Trophoblast cell (in vitro differentiated cells and primary cell): ENCODE data around the gene ANKRD60.

Experiments
- DNase-seq, 2 donors: peaks; one replicate each; pipeline ENCODE4 v3.0.0-alpha.2; 2016
- H2AFZ ChIP-seq: 2 replicates; pipeline ENCODE4 v1.6.1; 2013; ENCODE audit warnings: low read length, moderate library complexity, mild to moderate bottlenecking; ENCODE audit not compliant: insufficient read depth, poor library complexity
- H2AK5ac ChIP-seq: 2 replicates; pipeline ENCODE4 v1.6.1; 2013; ENCODE audit warnings: mild to moderate bottlenecking, low read length
- H2BK120ac ChIP-seq: 2 replicates; pipeline ENCODE4 v1.6.1; 2013; ENCODE audit warnings: low read length, mild to moderate bottlenecking, moderate library complexity; ENCODE audit not compliant: insufficient read depth, poor library complexity
- H2BK12ac ChIP-seq: 2 replicates; pipeline ENCODE4 v1.6.1; 2013; ENCODE audit warnings: mild to moderate bottlenecking, low read length, moderate library complexity
- H2BK5ac ChIP-seq: 2 replicates; pipeline ENCODE4 v1.6.1; 2013; ENCODE audit warnings: low read length, low read depth, moderate library complexity, mild to moderate bottlenecking; ENCODE audit not compliant: poor library complexity
- H3K14ac ChIP-seq: 2 replicates; pipeline ENCODE4 v1.6.1; 2013; ENCODE audit warnings: mild to moderate bottlenecking, low read length
- H3K18ac ChIP-seq: 2 replicates; pipeline ENCODE4 v1.6.1; 2013; ENCODE audit warnings: mild to moderate bottlenecking, low read length
- H3K23ac ChIP-seq: 2 replicates; pipeline ENCODE4 v1.6.1; 2013; ENCODE audit warnings: low read length
- H3K27ac ChIP-seq: 2 replicates; pipeline ENCODE4 v1.5.1; 2013; ENCODE audit warnings: low read depth, mild to moderate bottlenecking, inconsistent platforms, low read length, moderate library complexity
- H3K27me3 ChIP-seq: 2 replicates; pipeline ENCODE4 v1.6.1; 2013; ENCODE audit warnings: inconsistent platforms, mild to moderate bottlenecking, low read length, moderate library complexity; ENCODE audit not compliant: insufficient read depth
- H3K36me3 ChIP-seq, 2 experiments: 1 replicate in 1 of 2; 2 replicates in 1 of 2; pipeline ENCODE4 v1.6.1; 2013; ENCODE audit warnings: low read length in 2 of 2, mild to moderate bottlenecking in 2 of 2, moderate library complexity in 1 of 2; ENCODE audit not compliant: insufficient read depth in 2 of 2, control insufficient read depth in 1 of 2
- H3K4ac ChIP-seq: 2 replicates; pipeline ENCODE4 v1.6.1; 2013; ENCODE audit warnings: low read depth, mild to moderate bottlenecking, low read length, moderate library complexity
- H3K4me1 ChIP-seq, 2 experiments: 1 replicate in 1 of 2; 2 replicates in 1 of 2; pipeline ENCODE4 v1.6.1; 2013; ENCODE audit warnings: low read length in 2 of 2, mild to moderate bottlenecking in 2 of 2, moderate library complexity in 1 of 2; ENCODE audit not compliant: insufficient read depth in 2 of 2, control insufficient read depth in 1 of 2
- H3K4me2 ChIP-seq: 2 replicates; pipeline ENCODE4 v1.6.1; 2013; ENCODE audit warnings: inconsistent platforms, mild to moderate bottlenecking, low read length, moderate library complexity
- H3K4me3 ChIP-seq: 2 replicates; pipeline ENCODE4 v1.5.1; 2013; ENCODE audit warnings: mild to moderate bottlenecking, low read depth, low read length, inconsistent platforms
- H3K79me1 ChIP-seq: one replicate; pipeline ENCODE4 v1.6.1; 2013; ENCODE audit warnings: low read length
- H3K79me2 ChIP-seq: 2 replicates; pipeline ENCODE4 v1.6.1; 2013; ENCODE audit warnings: low read length, mild to moderate bottlenecking; ENCODE audit not compliant: control insufficient read depth, insufficient read depth, poor library complexity
- H3K9ac ChIP-seq: 2 replicates; pipeline ENCODE4 v1.6.1; 2013; ENCODE audit warnings: mild to moderate bottlenecking, low read length
- H3K9me3 ChIP-seq: 2 replicates; pipeline ENCODE4 v1.6.1; 2013; ENCODE audit warnings: low read depth, mild to moderate bottlenecking, control low read depth, inconsistent platforms, low read length; ENCODE audit not compliant: insufficient read depth
- H4K12ac ChIP-seq: 2 replicates; pipeline ENCODE4 v1.6.1; 2013; ENCODE audit warnings: low read depth, mild to moderate bottlenecking, low read length, moderate library complexity
- H4K8ac ChIP-seq: 2 replicates; pipeline ENCODE4 v1.6.1; 2013; ENCODE audit warnings: low read depth, mild to moderate bottlenecking, low read length, moderate library complexity
- H4K91ac ChIP-seq: one replicate; pipeline ENCODE4 v1.6.1; 2013; ENCODE audit warnings: low read depth, mild to moderate bottlenecking, low read length, moderate library complexity
- WGBS: extraction: QIAGEN DNeasy Blood & Tissue Kit; methylation state at CpG from one replicate; pipeline ENCODE4 v1.1.7; 2013; ENCODE audit warnings: missing lambda C conversion rate; ENCODE audit not compliant: insufficient read length, insufficient coverage; ENCODE audit errors: extremely low coverage; 5-methylcytosine and 5-hydroxymethylcytosine counted together

ANKRD60 gene

GRCh38 chr20:58271606-58272351, 43.3 kb upstream of the ANKRD60 start:
- Histone ChIP-seq H2BK5ac (no peak overlapping the region), H3K4me3 (no peak overlapping the region), H4K91ac (no peak overlapping the region), H3K27ac (no peak overlapping the region), H3K4me2 (no peak overlapping the region), H2AFZ (no peak overlapping the region), H4K12ac (no peak overlapping the region), H3K4me1 (no peaks in the 10 kb centered on the region), H3K14ac (no peak overlapping the region), H3K23ac (no peak overlapping the region), H2BK12ac (no peak overlapping the region), H4K8ac (no peak overlapping the region), H3K9ac (no peak overlapping the region), H3K36me3 (peaks cover 3 to 4% of the 10 kb centered on the region in 2 experiments), H3K79me1 (no peaks in the 10 kb centered on the region), H2AK5ac (no peak overlapping the region), H2BK120ac (no peak overlapping the region), H3K79me2 (no peaks in the 10 kb centered on the region), H3K27me3 (no peaks in the 10 kb centered on the region), H3K9me3 (peaks cover 9% of the 10 kb centered on the region), H3K18ac (no peak overlapping the region), H3K4ac (no peak overlapping the region)
- no CpG with 5 or more reads among the region's 9 CpGs for WGBS
- DNase-seq: no peak

- no peak for DNase-seq
- peaks cover 4 to 8% of the 10 kb centered on the region in 2 experiments for H3K36me3 ChIP-seq
- no peak overlapping the region for H2AFZ ChIP-seq
- H2AK5ac ChIP-seq: no peak overlapping the region
- H2BK12ac ChIP-seq: no peak overlapping the region
- no peak overlapping the region for H4K8ac ChIP-seq
- H3K27ac ChIP-seq: no peak overlapping the region
- no peak overlapping the region for H2BK5ac ChIP-seq
- H3K27me3 ChIP-seq: no peaks in the 10 kb centered on the region
- H4K91ac ChIP-seq: no peak overlapping the region
- no peak overlapping the region for H3K9ac ChIP-seq
- no peaks in the 10 kb centered on the region for H3K79me2 ChIP-seq
- H3K4me3 ChIP-seq: no peak overlapping the region
- H3K4me2 ChIP-seq: no peak overlapping the region
- H3K4ac ChIP-seq: no peak overlapping the region
- no peaks in the 10 kb centered on the region for H3K79me1 ChIP-seq
- no peak overlapping the region for H3K18ac ChIP-seq
- no peak overlapping the region for H2BK120ac ChIP-seq
- no peak overlapping the region for H3K14ac ChIP-seq
- no CpG with 5 or more reads among the region's 13 CpGs for WGBS
- peaks cover 9% of the 10 kb centered on the region for H3K9me3 ChIP-seq
- no peaks in the 10 kb centered on the region for H3K4me1 ChIP-seq
- no peak overlapping the region for H4K12ac ChIP-seq
- no peak overlapping the region for H3K23ac ChIP-seq
Measured at GRCh38 chr20:58268936-58269619, 40.6 kb upstream of the ANKRD60 start.

- Histone ChIP-seq H4K12ac (no peak overlapping the region), H2AFZ (no peak overlapping the region), H2BK120ac (no peak overlapping the region), H4K91ac (no peak overlapping the region), H3K9ac (no peak overlapping the region), H3K14ac (no peak overlapping the region), H2AK5ac (no peak overlapping the region), H3K27ac (no peak overlapping the region), H2BK5ac (no peak overlapping the region), H3K27me3 (no peaks in the 10 kb centered on the region), H3K79me2 (no peaks in the 10 kb centered on the region), H3K9me3 (peaks cover 6% of the 10 kb centered on the region), H3K36me3 (peaks cover 4 to 9% of the 10 kb centered on the region in 2 experiments), H3K4me3 (no peak overlapping the region), H4K8ac (no peak overlapping the region), H2BK12ac (no peak overlapping the region), H3K4me1 (no peaks in the 10 kb centered on the region), H3K18ac (no peak overlapping the region), H3K79me1 (no peaks in the 10 kb centered on the region), H3K4me2 (no peak overlapping the region), H3K4ac (no peak overlapping the region), H3K23ac (no peak overlapping the region)
- no peak for DNase-seq
- no CpG with 5 or more reads among the region's 7 CpGs for WGBS
Measured at GRCh38 chr20:58268421-58268821, 40.0 kb upstream of the ANKRD60 start.

DNA sequence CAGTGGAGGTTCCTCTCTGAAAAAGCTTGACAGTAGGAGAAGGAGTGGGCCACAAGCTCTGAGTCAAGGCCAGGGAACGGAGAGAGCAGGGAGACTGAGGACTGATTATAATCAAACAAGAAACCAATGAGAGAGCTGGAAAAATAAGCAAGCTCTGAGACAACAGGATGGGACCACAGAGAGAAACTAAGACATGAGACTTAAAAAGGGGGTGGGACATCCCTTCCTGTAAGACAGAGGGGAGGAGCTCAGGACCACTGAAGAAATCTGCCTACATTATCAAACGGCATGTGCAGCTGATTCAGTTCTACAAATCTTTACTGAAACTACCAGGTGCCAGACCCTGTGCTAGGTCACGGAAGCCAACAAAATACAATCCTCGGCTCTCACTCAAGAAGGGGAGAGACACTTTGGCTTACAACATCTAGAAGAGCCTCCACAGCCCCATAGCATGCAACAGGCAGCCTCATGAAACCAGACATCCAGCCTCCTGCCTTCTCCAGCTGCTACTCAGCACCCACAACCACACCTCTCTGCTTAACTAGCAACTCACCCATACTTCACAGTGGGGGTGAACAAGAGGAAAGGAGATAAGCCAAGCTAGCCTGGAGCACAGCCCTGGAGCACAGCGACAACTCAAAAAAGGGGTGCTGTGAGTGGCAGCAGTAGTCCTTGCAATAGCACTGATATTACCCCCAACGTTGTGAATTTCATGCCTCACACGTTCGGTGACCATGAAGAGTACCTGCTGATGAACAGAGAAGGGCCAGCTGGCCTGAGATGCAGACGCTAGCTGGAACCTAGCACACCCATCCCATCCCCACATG, 39.1 kb upstream of the ANKRD60 start:
- H2AFZ ChIP-seq: no peak overlapping the region
- H3K9me3 ChIP-seq: peaks cover 5% of the 10 kb centered on the region
- H3K4me1 ChIP-seq: no peaks in the 10 kb centered on the region
- H3K79me2 ChIP-seq: no peaks in the 10 kb centered on the region
- no peak overlapping the region for H4K12ac ChIP-seq
- no peaks in the 10 kb centered on the region for H3K27me3 ChIP-seq
- H3K36me3 ChIP-seq: peaks cover 8 to 10% of the 10 kb centered on the region in 2 experiments
- H3K23ac ChIP-seq: no peak overlapping the region
- no peak overlapping the region for H3K9ac ChIP-seq
- no peak overlapping the region for H3K4me3 ChIP-seq
- no peak for DNase-seq
- H2BK5ac ChIP-seq: no peak overlapping the region
- no peak overlapping the region for H3K4me2 ChIP-seq
- H3K18ac ChIP-seq: no peak overlapping the region
- no peak overlapping the region for H4K91ac ChIP-seq
- no peak overlapping the region for H3K27ac ChIP-seq
- H2BK12ac ChIP-seq: no peak overlapping the region
- H3K14ac ChIP-seq: no peak overlapping the region
- no peak overlapping the region for H2BK120ac ChIP-seq
- H2AK5ac ChIP-seq: no peak overlapping the region
- H4K8ac ChIP-seq: no peak overlapping the region
- no peak overlapping the region for H3K4ac ChIP-seq
- no peaks in the 10 kb centered on the region for H3K79me1 ChIP-seq
- WGBS: no CpG with 5 or more reads among the region's 9 CpGs
